Thyroid gland (tissue), 4 donors: ENCODE measurements around the gene GAB1. TPM values are rescaled to one million over a fixed set of nuclear protein-coding genes. Genes with fewer than 3 reads are reported as not detected.

ENCODE experiments used
- DNase-seq, 2 donors: peaks; one replicate each; pipeline ENCODE4 v3.0.0-alpha.2; 2019
- H3K27ac ChIP-seq, 3 donors: fragments of 200-600 bp; sonication (generic); 1 replicate in 2 of 3; 2 replicates in 1 of 3; pipeline ENCODE4 v1.5.1; 2016 to 2019; ENCODE audit warnings: mild to moderate bottlenecking in 1 of 3, moderate library complexity in 1 of 3
- H3K27me3 ChIP-seq: fragments of 200-600 bp; sonication (generic); one replicate; pipeline ENCODE4 v1.5.1; 2019
- H3K36me3 ChIP-seq, 2 donors: fragments of 200-600 bp; sonication (generic); one replicate each; pipeline ENCODE4 v1.5.1; 2016 to 2019
- H3K4me1 ChIP-seq, 2 donors: fragments of 200-600 bp; sonication (generic); one replicate each; pipeline ENCODE4 v1.5.1; 2017 to 2019
- H3K4me3 ChIP-seq, 3 donors: fragments of 200-600 bp; sonication (generic); replicated peaks in 1 of 3; 1 replicate in 2 of 3; 2 replicates in 1 of 3; pipeline ENCODE4 v1.5.1; 2016; ENCODE audit warnings: mild to moderate bottlenecking in 1 of 3
- H3K9me3 ChIP-seq: fragments of 200-600 bp; sonication (generic); one replicate; pipeline ENCODE4 v1.5.1; 2017
- CTCF ChIP-seq, 6 experiments: fragments of 200-600 bp in 3 of 6; fragments of 450-650 bp in 3 of 6; sonication (generic) in 3 of 6; IDR thresholded peaks; one replicate each; pipeline ENCODE4 v1.5.1; 2016 to 2019; ENCODE audit warnings: antibody characterized with exemption in 6 of 6, mild to moderate bottlenecking in 2 of 6, inconsistent platforms in 1 of 6, moderate library complexity in 1 of 6
- POLR2A ChIP-seq, 2 donors: fragments of 450-650 bp; IDR thresholded peaks; one replicate each; pipeline ENCODE4 v1.6.1; 2017; ENCODE audit warnings: antibody characterized with exemption in 2 of 2, mild to moderate bottlenecking in 2 of 2, moderate library complexity in 1 of 2
- WGBS, 2 donors: methylation state at CpG; one replicate each; pipeline ENCODE4 v1.1.5; 2017; 5-methylcytosine and 5-hydroxymethylcytosine counted together
- intact Hi-C: fragments of 100-400 bp; cut with DNase I; formaldehyde crosslinking; loops from one replicate; pipeline ENCODE4 v1.15.1; 2023
- total RNA-seq, 4 donors: library from RNA; depleted of rRNA; stranded (reverse); fragments of >200 nt; gene quantifications; one replicate each; pipeline ENCODE4 v1.2.3, GENCODE V29; 2016

The GAB1 gene
- total RNA-seq, 4 donors from 2014 or later, result 20.3 to 40.8 (median 32.5) TPM

GRCh38 chr4:143473334-143474126 lies 136.9 kb downstream of the GAB1 start:
- Histone ChIP-seq H3K9me3 (no peaks in the 10 kb centered on the region), H3K36me3 (peaks cover 3% of the 10 kb centered on the region in 2 donors), H3K4me1 (no peaks in the 10 kb centered on the region), H3K27ac (no peak overlapping the region), H3K27me3 (no peaks in the 10 kb centered on the region), H3K4me3 (no peak overlapping the region)
- intact Hi-C loops, result no loop called here
- no peak for TF ChIP-seq CTCF (IDR thresholded peaks at IDR 0.05)
- TF ChIP-seq POLR2A (IDR thresholded peaks at IDR 0.05), result no peak
- 86 to 89% methylated on average over 1 of the region's 1 CpG for WGBS, 2 donors
- DNase-seq, result no peak

GRCh38 chr4:143477487-143477886 lies 140.8 kb downstream of the GAB1 start:
- Histone ChIP-seq H3K36me3 (no peaks in the 10 kb centered on the region), H3K27me3 (no peaks in the 10 kb centered on the region), H3K9me3 (no peaks in the 10 kb centered on the region), H3K4me1 (no peaks in the 10 kb centered on the region), H3K4me3 (no peak overlapping the region), H3K27ac (no peak overlapping the region)
- 82 to 93% methylated on average over 2 of the region's 2 CpGs for whole genome bisulfite sequencing, 2 donors
- no peak for TF ChIP-seq POLR2A (IDR thresholded peaks at IDR 0.05)
- TF ChIP-seq CTCF (IDR thresholded peaks at IDR 0.05), result no peak
- intact Hi-C loops, result no loop called here
- DNase-seq, result no peak

- no peak for TF ChIP-seq POLR2A (IDR thresholded peaks at IDR 0.05)
- TF ChIP-seq CTCF (IDR thresholded peaks at IDR 0.05), result no peak
- Histone ChIP-seq H3K4me1 (no peaks in the 10 kb centered on the region), H3K4me3 (no peak overlapping the region), H3K27ac (no peak overlapping the region), H3K9me3 (no peaks in the 10 kb centered on the region), H3K36me3 (no peaks in the 10 kb centered on the region), H3K27me3 (no peaks in the 10 kb centered on the region)
- no peak for DNase-seq
- 62% methylated on average over 3 of the region's 3 CpGs for WGBS, 2 donors
- intact Hi-C loops, result loop anchor here (5.0 kb wide), 1 partner anchor 279 kb away; no protein-coding TSS in a partner anchor
These were observed 144.7 kb downstream of the GAB1 start for GRCh38 chr4:143481361-143481760.

- intact Hi-C loops, result loop anchor here (5.0 kb wide), 1 partner anchor 281 kb away; no protein-coding TSS in a partner anchor
- Histone ChIP-seq H3K27me3 (no peaks in the 10 kb centered on the region), H3K9me3 (no peaks in the 10 kb centered on the region), H3K4me1 (no peaks in the 10 kb centered on the region), H3K36me3 (no peaks in the 10 kb centered on the region), H3K27ac (no peak overlapping the region), H3K4me3 (no peak overlapping the region)
- TF ChIP-seq CTCF (IDR thresholded peaks at IDR 0.05), result peak; percentile 9 to 73 (median 58)
- no peak for TF ChIP-seq POLR2A (IDR thresholded peaks at IDR 0.05)
- DNase-seq, result peak in 1 of 2 donors; percentile 7
- WGBS, 2 donors, result 4 to 11% methylated on average over 1 of the region's 1 CpG
These were observed 146.2 kb downstream of the GAB1 start for GRCh38 chr4:143482840-143483239.

GRCh38 chr4:143486314-143486713 lies 149.6 kb downstream of the GAB1 start:
- no peak overlapping the region for H3K27ac ChIP-seq
- no peaks in the 10 kb centered on the region for H3K4me1 ChIP-seq
- 90 to 97% methylated on average over 1 of the region's 1 CpG for WGBS, 2 donors
- H3K9me3 ChIP-seq, result no peaks in the 10 kb centered on the region
- H3K36me3 ChIP-seq, result no peaks in the 10 kb centered on the region
- H3K27me3 ChIP-seq, result no peaks in the 10 kb centered on the region
- H3K4me3 ChIP-seq, result no peak overlapping the region
- no peak for DNase-seq
- TF ChIP-seq POLR2A (IDR thresholded peaks at IDR 0.05) (no peak), CTCF (IDR thresholded peaks at IDR 0.05) (no peak)
- intact Hi-C loops, result no loop called here
